Right lobe of liver (tissue), 6 donors: ENCODE measurements around the gene WDFY4. TPM values are rescaled to one million over a fixed set of nuclear protein-coding genes. Genes with fewer than 3 reads are reported as not detected.

Source experiments
- ATAC-seq, 4 donors: fragments of 200-7000 bp; cut with Tn5 transposase; one replicate each; pipeline ENCODE4 v1.9.1; 2020; ENCODE audit warnings: mild to moderate bottlenecking in 4 of 4, moderate library complexity in 4 of 4
- DNase-seq, 3 donors: peaks; one replicate each; pipeline ENCODE4 v3.0.0-alpha.2; 2020
- H3K27ac ChIP-seq, 3 donors: fragments of 200-600 bp; one replicate each; pipeline ENCODE4 v1.8.0; 2022
- H3K27me3 ChIP-seq, 2 donors: fragments of 200-600 bp; one replicate each; pipeline ENCODE4 v1.8.0; 2022
- H3K36me3 ChIP-seq, 4 donors: fragments of 200-600 bp; sonication (generic) in 1 of 4; one replicate each; pipeline versions ENCODE4 v1.5.1 to v1.8.0; 2017 to 2022; ENCODE audit warnings: control low read depth in 1 of 4
- H3K4me1 ChIP-seq, 4 donors: fragments of 200-600 bp; sonication (generic) in 1 of 4; one replicate each; pipeline versions ENCODE4 v1.5.1 to v1.8.0; 2017 to 2022; ENCODE audit warnings: control low read depth in 1 of 4
- H3K4me3 ChIP-seq, 3 donors: fragments of 200-600 bp; one replicate each; pipeline ENCODE4 v1.8.0; 2022
- H3K9me3 ChIP-seq, 4 donors: fragments of 200-600 bp; sonication (generic) in 1 of 4; one replicate each; pipeline versions ENCODE4 v1.5.1 to v1.8.0; 2017 to 2022; ENCODE audit warnings: control low read depth in 1 of 4
- POLR2A ChIP-seq: fragments of 450-650 bp; IDR thresholded peaks from one replicate; pipeline ENCODE4 v1.6.1; 2017; ENCODE audit warnings: antibody characterized with exemption, mild to moderate bottlenecking
- WGBS: methylation state at CpG from one replicate; pipeline ENCODE4 v1.1.6; 2018; ENCODE audit warnings: low coverage, low lambda C conversion rate; ENCODE audit not compliant: insufficient coverage; ENCODE audit errors: missing lambda C conversion rate; 5-methylcytosine and 5-hydroxymethylcytosine counted together
- intact Hi-C, 2 donors: fragments of 100-400 bp; cut with DNase I; formaldehyde crosslinking; loops; one replicate each; pipeline versions ENCODE4 v1.11.2 to v1.14.1; 2022
- total RNA-seq, 6 experiments: library from RNA; depleted of rRNA in 2 of 6; stranded (reverse); fragments of >200 nt in 2 of 6; fragmentation: NEBNext Ultra II Directional in 3 of 6; extraction: Animal tissue kit (Norgen Biotek cat#: 25700) in 3 of 6; gene quantifications; one replicate each; pipeline versions ENCODE4 v1.1.0 to v1.2.4, GENCODE V29; 2016 to 2023
- TF ChIP-seq, protein P1 (sequence below), 4 donors: fragments of 200-600 bp in 3 of 4; fragments of 450-650 bp in 1 of 4; IDR thresholded peaks; one replicate each; pipeline versions ENCODE4 v1.5.1 to v1.8.0; 2016 to 2022; ENCODE audit warnings: antibody characterized with exemption in 4 of 4, mild to moderate bottlenecking in 2 of 4
- donor health status: DM: no; HTN: yes; CAD: no.
- donor health status: DM: no; HTN: no; CAD: no.
- donor health status: DM: no; HTN: no; CAD: no.
- donor health status: DM: no; HTN: yes; CAD: no.
- donor health status: DM: no; HTN: yes; CAD: no.

WDFY4 gene
- total RNA-seq, 6 experiments from 2014 or later: 1.4 to 4.1 (median 1.9) TPM

DNA sequence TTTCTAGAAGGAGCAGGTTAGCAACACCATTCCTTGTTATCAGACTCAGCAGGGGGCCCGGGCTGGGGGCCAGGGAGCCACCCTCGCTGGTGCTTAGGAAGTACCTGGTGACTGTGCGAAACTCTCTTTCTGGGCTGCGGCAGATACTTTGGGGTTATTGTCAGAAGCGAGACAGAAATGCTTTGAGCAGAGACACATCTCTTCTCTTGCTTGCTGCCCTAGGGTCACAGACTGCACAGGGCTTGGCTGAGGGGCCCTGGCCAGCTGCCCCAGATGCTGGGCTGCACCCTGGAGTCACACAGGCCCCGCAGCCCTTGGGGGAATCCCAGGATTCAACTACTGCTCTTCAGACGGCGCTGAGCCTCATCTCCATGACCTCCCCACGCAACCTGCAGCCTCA, 91.9 kb downstream of the WDFY4 start:
- Histone ChIP-seq H3K4me1 (no peaks in the 10 kb centered on the region), H3K36me3 (no peaks in the 10 kb centered on the region), H3K27me3 (no peaks in the 10 kb centered on the region), H3K4me3 (no peak overlapping the region), H3K9me3 (no peaks in the 10 kb centered on the region), H3K27ac (no peak overlapping the region)
- DNase-seq (peak in 1 of 3 donors; percentile 34), ATAC-seq (no peak)
- no CpG with 5 or more reads among the region's 9 CpGs for WGBS
- intact Hi-C loops: no loop called here
- no peak for TF ChIP-seq POLR2A
- TF ChIP-seq, protein P1, sequence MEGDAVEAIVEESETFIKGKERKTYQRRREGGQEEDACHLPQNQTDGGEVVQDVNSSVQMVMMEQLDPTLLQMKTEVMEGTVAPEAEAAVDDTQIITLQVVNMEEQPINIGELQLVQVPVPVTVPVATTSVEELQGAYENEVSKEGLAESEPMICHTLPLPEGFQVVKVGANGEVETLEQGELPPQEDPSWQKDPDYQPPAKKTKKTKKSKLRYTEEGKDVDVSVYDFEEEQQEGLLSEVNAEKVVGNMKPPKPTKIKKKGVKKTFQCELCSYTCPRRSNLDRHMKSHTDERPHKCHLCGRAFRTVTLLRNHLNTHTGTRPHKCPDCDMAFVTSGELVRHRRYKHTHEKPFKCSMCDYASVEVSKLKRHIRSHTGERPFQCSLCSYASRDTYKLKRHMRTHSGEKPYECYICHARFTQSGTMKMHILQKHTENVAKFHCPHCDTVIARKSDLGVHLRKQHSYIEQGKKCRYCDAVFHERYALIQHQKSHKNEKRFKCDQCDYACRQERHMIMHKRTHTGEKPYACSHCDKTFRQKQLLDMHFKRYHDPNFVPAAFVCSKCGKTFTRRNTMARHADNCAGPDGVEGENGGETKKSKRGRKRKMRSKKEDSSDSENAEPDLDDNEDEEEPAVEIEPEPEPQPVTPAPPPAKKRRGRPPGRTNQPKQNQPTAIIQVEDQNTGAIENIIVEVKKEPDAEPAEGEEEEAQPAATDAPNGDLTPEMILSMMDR (IDR thresholded peaks at IDR 0.05): no peak

GRCh38 chr10:48777110-48777509, 92.4 kb downstream of the WDFY4 start:
- peak in 1 of 3 donors; percentile 20 for DNase-seq
- no peak for TF ChIP-seq POLR2A
- TF ChIP-seq, protein P1 (IDR thresholded peaks at IDR 0.05): no peak
- Histone ChIP-seq H3K27ac (no peak overlapping the region), H3K9me3 (no peaks in the 10 kb centered on the region), H3K27me3 (no peaks in the 10 kb centered on the region), H3K4me3 (no peak overlapping the region), H3K4me1 (no peaks in the 10 kb centered on the region), H3K36me3 (no peaks in the 10 kb centered on the region)
- no CpG with 5 or more reads among the region's 3 CpGs for WGBS
- peak in 1 of 4 donors; percentile 9 for ATAC-seq
- intact Hi-C loops: no loop called here

- Histone ChIP-seq H3K4me3 (no peak overlapping the region), H3K27me3 (no peaks in the 10 kb centered on the region), H3K4me1 (no peaks in the 10 kb centered on the region), H3K27ac (no peak overlapping the region), H3K9me3 (no peaks in the 10 kb centered on the region), H3K36me3 (no peaks in the 10 kb centered on the region)
- no peak for TF ChIP-seq POLR2A
- TF ChIP-seq, protein P1 (IDR thresholded peaks at IDR 0.05): no peak
- WGBS: 81% methylated on average over 8 of the region's 12 CpGs
- intact Hi-C loops: no loop called here
- DNase-seq: no peak
- ATAC-seq: no peak
Observed at GRCh38 chr10:48778193-48778857, 93.7 kb downstream of the WDFY4 start.

DNA sequence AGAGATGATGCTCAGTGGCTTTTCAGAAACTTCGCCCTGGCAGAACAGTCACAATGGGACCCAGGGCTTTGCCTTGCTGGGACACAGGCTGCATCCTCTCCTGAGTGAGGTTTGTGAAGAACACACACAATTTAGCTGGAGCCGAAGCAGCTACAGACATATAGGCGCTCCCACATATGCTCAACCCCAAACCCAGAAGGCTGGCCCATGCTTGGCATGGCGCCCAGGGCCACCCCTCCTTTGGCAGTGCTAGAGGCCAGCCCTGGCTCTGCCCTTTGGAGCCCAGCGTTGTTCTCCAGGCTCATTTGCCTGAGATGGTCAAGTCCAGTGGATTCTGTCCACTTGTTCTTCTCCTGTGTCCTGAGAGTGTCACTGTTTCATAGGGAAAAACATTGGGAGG, 94.4 kb downstream of the WDFY4 start:
- Histone ChIP-seq H3K4me3 (no peak overlapping the region), H3K27ac (no peak overlapping the region), H3K27me3 (no peaks in the 10 kb centered on the region), H3K4me1 (no peaks in the 10 kb centered on the region), H3K36me3 (no peaks in the 10 kb centered on the region), H3K9me3 (no peaks in the 10 kb centered on the region)
- intact Hi-C loops: no loop called here
- ATAC-seq: no peak
- TF ChIP-seq, protein P1 (IDR thresholded peaks at IDR 0.05): no peak
- no peak for TF ChIP-seq POLR2A
- DNase-seq: peak in 1 of 3 donors; percentile 38
- 86% methylated on average over 1 of the region's 5 CpGs for WGBS
